Transverse colon (tissue), 4 donors: Measurements from ENCODE around the gene ICAM1. TPM values are rescaled to one million over a fixed set of nuclear protein-coding genes. Genes with fewer than 3 reads are reported as not detected.

ENCODE experiments used
- DNase-seq: peaks from one replicate; pipeline ENCODE4 v3.0.0-alpha.2; 2019
- H3K27ac ChIP-seq, 4 donors: fragments of 200-600 bp; sonication (generic); 2 replicates each; pipeline ENCODE4 v1.5.1; 2016 to 2018; ENCODE audit warnings: inconsistent platforms in 4 of 4
- H3K27me3 ChIP-seq: fragments of 200-600 bp; sonication (generic); 2 replicates; pipeline ENCODE4 v1.5.1; 2017; ENCODE audit warnings: inconsistent platforms
- H3K36me3 ChIP-seq, 4 donors: fragments of 200-600 bp; sonication (generic); 2 replicates each; pipeline ENCODE4 v1.5.1; 2017 to 2019; ENCODE audit warnings: inconsistent platforms in 4 of 4
- H3K4me1 ChIP-seq, 4 donors: fragments of 200-600 bp; sonication (generic); 2 replicates each; pipeline ENCODE4 v1.5.1; 2017 to 2020; ENCODE audit warnings: inconsistent platforms in 4 of 4
- H3K4me3 ChIP-seq, 4 donors: fragments of 200-600 bp; sonication (generic); 1 replicate in 1 of 4; 2 replicates in 3 of 4; pipeline versions ENCODE4 v1.5.1 to v1.6.1; 2017 to 2019; ENCODE audit warnings: inconsistent platforms in 4 of 4
- H3K9me3 ChIP-seq, 2 donors: fragments of 200-600 bp; sonication (generic); 2 replicates each; pipeline ENCODE4 v1.5.1; 2017 to 2019; ENCODE audit warnings: inconsistent platforms in 2 of 2
- CTCF ChIP-seq, 5 experiments: fragments of 200-600 bp in 3 of 5; fragments of 450-650 bp in 2 of 5; sonication (generic) in 3 of 5; IDR thresholded peaks; 1 replicate in 2 of 5; 2 replicates in 3 of 5; pipeline ENCODE4 v1.5.1; 2016 to 2017; ENCODE audit warnings: antibody characterized with exemption in 5 of 5, inconsistent platforms in 3 of 5, mild to moderate bottlenecking in 2 of 5, moderate library complexity in 1 of 5
- EP300 ChIP-seq: sonication (generic); formaldehyde crosslinking; IDR thresholded peaks from one replicate; pipeline ENCODE4 v1.6.1; 2017; ENCODE audit warnings: antibody characterized with exemption, low read depth
- POLR2A ChIP-seq: fragments of 450-650 bp; IDR thresholded peaks from one replicate; pipeline ENCODE4 v1.6.1; 2016; ENCODE audit warnings: antibody characterized with exemption, mild to moderate bottlenecking, moderate library complexity
- POLR2AphosphoS5 ChIP-seq, 3 donors: sonication (generic); formaldehyde crosslinking; IDR thresholded peaks; one replicate each; pipeline ENCODE4 v1.6.1; 2016; ENCODE audit warnings: antibody characterized with exemption in 3 of 3
- WGBS, 2 donors: methylation state at CpG; one replicate each; pipeline ENCODE4 v1.1.5; 2018; ENCODE audit warnings: low coverage in 1 of 2; 5-methylcytosine and 5-hydroxymethylcytosine counted together
- in situ Hi-C, 4 donors: fragments of 200-750 bp; cut with MboI; loops; one replicate each; pipeline versions ENCODE4 v1.15.0 to v1.15.1; 2017; ENCODE audit warnings: low sequenced_read_pairs in 3 of 4, low pct_ligation_motif_present in 1 of 4, low pct_unique_long_range_greater_than_20kb in 1 of 4
- intact Hi-C: fragments of 100-400 bp; cut with DNase I; formaldehyde crosslinking; loops from one replicate; pipeline ENCODE4 v1.15.1; 2023; ENCODE audit warnings: low total_unique reads
- small RNA-seq, 4 donors: library from RNA; depleted of rRNA; stranded (forward); fragments of <200 nt; gene quantifications; one replicate each; pipeline ENCODE3, GENCODE V24; 2016
- total RNA-seq, 4 donors: library from RNA; depleted of rRNA; stranded (reverse); fragments of >200 nt; gene quantifications; one replicate each; pipeline ENCODE4 v1.1.0, GENCODE V29; 2016

ICAM1 gene
- total RNA-seq, 4 donors from 2014 or later: 6.4 to 26.6 (median 7.7) TPM

GRCh38 chr19:10335352-10335985, 64.5 kb downstream of the ICAM1 start:
- 78% methylated on average over 19 of the region's 26 CpGs; no CpG with 5 or more reads in 1 of the 2 donors for WGBS, 2 donors
- peak overlapping the region in 3 of 4 donors; percentile 90 to 95 (median 92) for H3K27ac ChIP-seq
- in situ Hi-C loops: no loop called here

More at GRCh38 chr19:10335352-10335985, 64.5 kb downstream of the ICAM1 start:
- no peak for DNase-seq
- Histone ChIP-seq H3K4me3 (no peak overlapping the region), H3K4me1 (peaks cover 0 to 31% (median 18%) of the 10 kb centered on the region in 4 donors), H3K9me3 (no peaks in the 10 kb centered on the region), H3K36me3 (no peaks in the 10 kb centered on the region), H3K27me3 (no peaks in the 10 kb centered on the region)
- TF ChIP-seq CTCF (IDR thresholded peaks at IDR 0.05): no peak
- no peak for TF ChIP-seq POLR2A
- TF ChIP-seq POLR2AphosphoS5 (IDR thresholded peaks at IDR 0.05): no peak
- no peak for TF ChIP-seq EP300
- intact Hi-C loops: no loop called here

Small RNA genes within 50 kb of the gene (small RNA-seq; reads per million reads assigned to genes)
- gene AC011511.1: 0 reads per million in 4 donors
- gene AC011511.4: 0 reads per million in 4 donors
- 0 reads per million in 4 donors for gene MIR4322

Other genes starting within 250 kb of the ICAM1 start
- gene SHFL, start 184.8 kb upstream of the ICAM1 start, total RNA-seq: 10 to 100 TPM; 24.5 to 56.1 (median 39.0) TPM
- gene ANGPTL6, start 168.4 kb upstream of the ICAM1 start, total RNA-seq: 1 to 10 TPM in 1 of 4 donors, under 1 TPM in 2, not detected in 1; 0.32 to 4.5 (median 0.55) TPM
- gene PPAN, start 164.8 kb upstream of the ICAM1 start, total RNA-seq: 10 to 100 TPM; 10.1 to 31.8 (median 21.5) TPM
- 10 to 100 TPM in 1 of 4 donors, 1 to 10 TPM in 2, under 1 TPM in 1; 0.80 to 13.8 (median 6.9) TPM for gene P2RY11, start 159.4 kb upstream of the ICAM1 start, total RNA-seq
- gene EIF3G, start 151.2 kb upstream of the ICAM1 start, total RNA-seq: 100 to 1,000 TPM; 169 to 293 (median 198) TPM
- gene DNMT1, start 76.2 kb upstream of the ICAM1 start, total RNA-seq: 100 to 1,000 TPM in 1 of 4 donors, 10 to 100 TPM in 3; 23.3 to 122 (median 42.0) TPM
- 1 to 10 TPM in 3 of 4 donors, under 1 TPM in 1; 0.80 to 7.1 (median 3.5) TPM for gene S1PR2, start 39.8 kb upstream of the ICAM1 start, total RNA-seq
- gene MRPL4, start 18.9 kb upstream of the ICAM1 start, total RNA-seq: 10 to 100 TPM; 44.1 to 89.6 (median 62.5) TPM
- gene ICAM4, start 15.8 kb downstream of the ICAM1 start, total RNA-seq: under 1 TPM in 2 of 4 donors, not detected in 2; 0.48 to 0.55 TPM
- under 1 TPM in 2 of 4 donors, not detected in 2; 0.27 to 0.48 TPM for gene ICAM5, start 18.8 kb downstream of the ICAM1 start, total RNA-seq
- gene ZGLP1, start 38.7 kb downstream of the ICAM1 start, total RNA-seq: 1 to 10 TPM; 1.9 to 8.2 (median 3.8) TPM
- gene FDX2, start 44.9 kb downstream of the ICAM1 start, total RNA-seq: 10 to 100 TPM in 1 of 4 donors, 1 to 10 TPM in 2, not detected in 1; 6.1 to 28.9 (median 8.4) TPM
- gene RAVER1, start 62.4 kb downstream of the ICAM1 start, total RNA-seq: 10 to 100 TPM; 35.0 to 39.6 (median 38.6) TPM
- 10 to 100 TPM in 2 of 4 donors, 1 to 10 TPM in 2; 2.6 to 17.5 (median 8.6) TPM for gene ICAM3, start 68.5 kb downstream of the ICAM1 start, total RNA-seq
- gene TYK2, start 109.5 kb downstream of the ICAM1 start, total RNA-seq: 100 to 1,000 TPM; 111 to 463 (median 201) TPM
- gene CDC37, start 132.4 kb downstream of the ICAM1 start, total RNA-seq: 100 to 1,000 TPM; 125 to 168 (median 162) TPM
- gene PDE4A, start 149.4 kb downstream of the ICAM1 start, total RNA-seq: 10 to 100 TPM in 3 of 4 donors, 1 to 10 TPM in 1; 9.0 to 15.9 (median 13.1) TPM
- 100 to 1,000 TPM in 1 of 4 donors, 10 to 100 TPM in 3; 54.8 to 348 (median 79.1) TPM for gene KEAP1, start 232.2 kb downstream of the ICAM1 start, total RNA-seq
- not detected for gene S1PR5, start 246.3 kb downstream of the ICAM1 start, total RNA-seq